PC-3 (cell line): ENCODE data around the gene STXBP1. TPM values are rescaled to one million over a fixed set of nuclear protein-coding genes. Genes with fewer than 3 reads are reported as not detected.

Experiments used
- ATAC-seq: fragments of 200-7000 bp; cut with Tn5 transposase; 2 replicates; pipeline ENCODE4 v1.9.1; 2020; ENCODE audit warnings: mild to moderate bottlenecking, moderate library complexity
- BruUV-seq: library from RNA; stranded (reverse); fragments of 400-500 nt; replicated peaks from 2 replicates; lab custom pipeline; 2021; lab: Mats Ljungman, UMichigan
- CTCF ChIA-PET: fragments of 300-600 bp; sonication (Branson Sonifier 250); formaldehyde crosslinking; loops from one replicate; lab custom pipeline; 2022; ENCODE audit warnings: antibody characterized with exemption; lab: Charles Lee
- POLR2A ChIA-PET: fragments of 300-600 bp; sonication (Branson Sonifier 250); formaldehyde crosslinking; loops from one replicate; lab custom pipeline; 2022; ENCODE audit warnings: antibody characterized with exemption; ENCODE audit not compliant: unreplicated experiment; lab: Charles Lee
- DNase-seq: peaks from one replicate; pipeline ENCODE4 v3.0.0-alpha.2; 2015
- H2AFZ ChIP-seq: fragments of 300-600 bp; sonication (generic); 2 replicates; pipeline ENCODE4 v1.6.0; 2016; ENCODE audit warnings: antibody characterized with exemption, low read length
- H3F3A ChIP-seq: fragments of 300-600 bp; sonication (generic); one replicate; pipeline ENCODE4 v1.6.0; 2017; ENCODE audit warnings: antibody characterized with exemption, low read length, control low read depth, mild to moderate bottlenecking; ENCODE audit not compliant: unreplicated experiment
- H3K27ac ChIP-seq: fragments of 300-600 bp; sonication (generic); 2 replicates; pipeline ENCODE4 v1.5.1; 2016; ENCODE audit warnings: mild to moderate bottlenecking, low read length
- H3K27me3 ChIP-seq: fragments of 300-600 bp; sonication (generic); 2 replicates; pipeline ENCODE4 v1.6.1; 2016; ENCODE audit warnings: low read length, mixed read lengths
- H3K36me3 ChIP-seq: fragments of 300-600 bp; sonication (generic); 2 replicates; pipeline ENCODE4 v1.6.1; 2016; ENCODE audit warnings: low read depth, mixed run types, low read length, mixed read lengths
- H3K4me1 ChIP-seq: fragments of 300-600 bp; sonication (generic); 2 replicates; pipeline ENCODE4 v1.5.1; 2016; ENCODE audit warnings: low read length; ENCODE audit not compliant: insufficient read depth
- H3K4me2 ChIP-seq: fragments of 300-600 bp; sonication (generic); 2 replicates; pipeline ENCODE4 v1.6.0; 2016; ENCODE audit warnings: low read length
- H3K4me3 ChIP-seq: fragments of 300-600 bp; sonication (generic); 2 replicates; pipeline ENCODE4 v1.5.1; 2016; ENCODE audit warnings: mild to moderate bottlenecking, low read length, mixed read lengths
- H3K79me2 ChIP-seq: fragments of 300-600 bp; sonication (generic); 2 replicates; pipeline ENCODE4 v1.6.1; 2017; ENCODE audit warnings: low read length, mixed read lengths
- H3K9ac ChIP-seq: fragments of 300-600 bp; sonication (generic); 2 replicates; pipeline ENCODE4 v1.6.0; 2016; ENCODE audit warnings: mild to moderate bottlenecking, low read length
- H3K9me2 ChIP-seq: fragments of 300-600 bp; sonication (generic); replicated peaks from 2 replicates; pipeline ENCODE4 v1.6.1; 2016; ENCODE audit warnings: mixed run types, low read length, mixed read lengths
- H3K9me3 ChIP-seq: fragments of 300-600 bp; sonication (generic); 2 replicates; pipeline ENCODE4 v1.6.1; 2016; ENCODE audit warnings: low read length, mixed read lengths
- H4K20me1 ChIP-seq: fragments of 300-600 bp; sonication (generic); 2 replicates; pipeline ENCODE4 v1.6.1; 2016; ENCODE audit warnings: low read length, mixed read lengths
- CTCF ChIP-seq: fragments of 300-600 bp; sonication (generic); conservative IDR thresholded peaks from 2 replicates; pipeline ENCODE4 v1.5.1; 2017; ENCODE audit warnings: antibody characterized with exemption, low read depth, mild to moderate bottlenecking, low read length
- EZH2 ChIP-seq: fragments of 300-600 bp; sonication (generic); IDR thresholded peaks from one replicate; pipeline ENCODE4 v1.6.1; 2017; ENCODE audit warnings: antibody characterized with exemption, mild to moderate bottlenecking, low read length; ENCODE audit not compliant: unreplicated experiment
- EZH2phosphoT487 ChIP-seq: fragments of 300-600 bp; sonication (generic); IDR thresholded peaks from 2 replicates; pipeline ENCODE4 v1.6.1; 2018; ENCODE audit warnings: mild to moderate bottlenecking, antibody characterized with exemption, low read length, borderline replicate concordance
- intact Hi-C: fragments of 100-400 bp; cut with micrococcal nuclease; formaldehyde crosslinking; loops from 2 replicates; pipeline ENCODE4 v1.9.0; 2023
- total RNA-seq: library from RNA; depleted of rRNA; stranded (reverse); fragments of >200 nt; gene quantifications from 2 replicates; pipeline ENCODE4 v1.2.3, GENCODE V29; 2014

Gene STXBP1
- total RNA-seq, 1 experiment from 2014 or later, result 9.1 TPM

DNA sequence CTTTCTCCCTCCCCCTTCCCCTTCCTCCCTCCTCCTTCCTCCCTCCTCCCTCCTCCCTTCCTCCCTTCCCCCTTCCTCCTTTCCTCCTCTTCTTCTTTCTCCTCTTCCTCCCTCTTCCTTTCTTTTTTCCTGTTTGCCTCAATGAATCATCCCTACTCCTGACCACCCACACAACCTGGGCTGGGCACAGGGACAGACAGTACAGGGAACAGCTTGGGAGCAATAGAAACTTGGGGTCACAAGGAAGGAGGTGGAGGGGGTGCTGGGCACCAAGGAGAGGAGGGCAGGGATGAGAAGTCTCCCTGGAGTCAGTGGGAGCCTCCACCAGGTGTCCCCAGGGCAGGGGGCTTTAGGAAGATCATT, 108.8 kb downstream of the STXBP1 start:
- H3K4me1 ChIP-seq, result peaks cover 26% of the 10 kb centered on the region
- H2AFZ ChIP-seq, result 0 out of 2 replicates have a peak overlapping the region, but pooled peaks have one; percentile 40
- H3K79me2 ChIP-seq, result no peaks in the 10 kb centered on the region
- DNase-seq, result peak; percentile 17
- H3F3A ChIP-seq, result no peaks in the 10 kb centered on the region
- peak overlapping the region; percentile 19; the same call in 1 of the 2 replicates for H3K4me3 ChIP-seq
- H3K36me3 ChIP-seq, result no peaks in the 10 kb centered on the region
- H3K9me2 ChIP-seq, result no peaks in the 10 kb centered on the region
- intact Hi-C loops, result no loop called here
- no peaks in the 10 kb centered on the region for H3K9me3 ChIP-seq
- H3K27me3 ChIP-seq, result no peaks in the 10 kb centered on the region
- no peak overlapping the region; the same call in 1 of the 2 replicates for H3K9ac ChIP-seq
- ChIA-PET POLR2A (no interaction called here), CTCF (interaction anchor here (0.6 kb wide), 1 partner anchor 75 kb away, joined by 5 read pairs; no protein-coding TSS in a partner anchor)
- H4K20me1 ChIP-seq, result no peaks in the 10 kb centered on the region
- no TSS peak for BruUV-seq
- H3K4me2 ChIP-seq, result peak overlapping the region; percentile 66
- H3K27ac ChIP-seq, result peak overlapping the region; percentile 77
- TF ChIP-seq EZH2phosphoT487, result no peak
- no peak for TF ChIP-seq EZH2
- TF ChIP-seq CTCF, result no peak
- peak; percentile 1; the same call in 1 of the 2 replicates for ATAC-seq

- H4K20me1 ChIP-seq, result no peaks in the 10 kb centered on the region
- peak overlapping the region; percentile 19; the same call in 1 of the 2 replicates for H3K4me3 ChIP-seq
- no peaks in the 10 kb centered on the region for H3K79me2 ChIP-seq
- H3K9ac ChIP-seq, result no peak overlapping the region; the same call in 1 of the 2 replicates
- no peaks in the 10 kb centered on the region for H3F3A ChIP-seq
- ATAC-seq (peak; percentile 86), DNase-seq (peak; percentile 86)
- no peaks in the 10 kb centered on the region for H3K36me3 ChIP-seq
- POLR2A ChIA-PET, result interaction anchor here (0.5 to 0.7 kb wide), 2 partner anchors 14 to 152 kb away, joined by 6 to 21 read pairs; partner anchors contain the start of gene TOR2A
- no peaks in the 10 kb centered on the region for H3K9me3 ChIP-seq
- H3K27ac ChIP-seq, result peak overlapping the region; percentile 77
- H3K4me1 ChIP-seq, result peaks cover 26% of the 10 kb centered on the region
- H2AFZ ChIP-seq, result 0 out of 2 replicates have a peak overlapping the region, but pooled peaks have one; percentile 48
- intact Hi-C loops, result no loop called here
- CTCF ChIA-PET, result interaction anchor here (0.6 to 1.0 kb wide), 2 partner anchors 13 to 75 kb away, joined by 5 read pairs; partner anchors contain the start of gene TOR2A
- H3K4me2 ChIP-seq, result peak overlapping the region; percentile 67
- H3K9me2 ChIP-seq, result no peaks in the 10 kb centered on the region
- TF ChIP-seq CTCF, result peak; percentile 16; the same call in 1 of the 2 replicates
- TF ChIP-seq EZH2phosphoT487, result no peak
- H3K27me3 ChIP-seq, result no peaks in the 10 kb centered on the region
- BruUV-seq, result no TSS peak
Observed at GRCh38 chr9:127721391-127721821, 109.3 kb downstream of the STXBP1 start.
